Fibroblast of pulmonary artery (primary cell): ENCODE results near the gene HSPA12A.

ENCODE experiments used
- DNase-seq: peaks from one replicate; pipeline ENCODE4 v3.0.0-alpha.2; 2010; ENCODE audit warnings: low read depth
- H3K4me3 ChIP-seq: replicated peaks from 2 replicates; pipeline ENCODE4 v1.5.1; 2011; ENCODE audit warnings: low read depth, mild to moderate bottlenecking, control low read depth, low read length, moderate library complexity
- CTCF ChIP-seq: IDR thresholded peaks from 2 replicates; pipeline ENCODE4 v1.5.1; 2011; ENCODE audit warnings: mild to moderate bottlenecking, control low read depth, low read length, inconsistent platforms; ENCODE audit errors: missing control alignments

Gene HSPA12A

GRCh38 chr10:116764979-116765378 lies 22.6 kb upstream of the HSPA12A start:
- no peak for DNase-seq
- no peak overlapping the region for H3K4me3 ChIP-seq
- no peak for TF ChIP-seq CTCF

- no peak overlapping the region for H3K4me3 ChIP-seq
- TF ChIP-seq CTCF = no peak
- no peak for DNase-seq
These were observed 21.1 kb upstream of the HSPA12A start for GRCh38 chr10:116763440-116763839.

- no peak for TF ChIP-seq CTCF
- no peak for DNase-seq
- H3K4me3 ChIP-seq = no peak overlapping the region
These were observed 19.5 kb upstream of the HSPA12A start for GRCh38 chr10:116761883-116762282.

- TF ChIP-seq CTCF = no peak
- no peak for DNase-seq
- no peak overlapping the region for H3K4me3 ChIP-seq
These were observed 18.6 kb upstream of the HSPA12A start for GRCh38 chr10:116760919-116761318.

GRCh38 chr10:116757246-116757645 lies 14.9 kb upstream of the HSPA12A start:
- no peak for TF ChIP-seq CTCF

GRCh38 chr10:116756277-116756676 lies 13.9 kb upstream of the HSPA12A start:
- H3K4me3 ChIP-seq = no peak overlapping the region
- peak; percentile 43 for DNase-seq
- no peak for TF ChIP-seq CTCF

More at GRCh38 chr10:116757246-116757645, 14.9 kb upstream of the HSPA12A start:
- H3K4me3 ChIP-seq = no peak overlapping the region
- DNase-seq = no peak

- peak; percentile 63 for DNase-seq
- H3K4me3 ChIP-seq = no peak overlapping the region
- no peak for TF ChIP-seq CTCF
These were observed 11.4 kb upstream of the HSPA12A start for GRCh38 chr10:116753759-116754158.
